PC-3 (cell line): ENCODE measurements around the gene SLC4A4. TPM values are rescaled to one million over a fixed set of nuclear protein-coding genes. Genes with fewer than 3 reads are reported as not detected.

Experiments
- ATAC-seq: fragments of 200-7000 bp; cut with Tn5 transposase; 2 replicates; pipeline ENCODE4 v1.9.1; 2020; ENCODE audit warnings: mild to moderate bottlenecking, moderate library complexity
- BruUV-seq: library from RNA; stranded (reverse); fragments of 400-500 nt; replicated peaks from 2 replicates; lab custom pipeline; 2021; lab: Mats Ljungman, UMichigan
- CTCF ChIA-PET: fragments of 300-600 bp; sonication (Branson Sonifier 250); formaldehyde crosslinking; loops from one replicate; lab custom pipeline; 2022; ENCODE audit warnings: antibody characterized with exemption; lab: Charles Lee
- POLR2A ChIA-PET: fragments of 300-600 bp; sonication (Branson Sonifier 250); formaldehyde crosslinking; loops from one replicate; lab custom pipeline; 2022; ENCODE audit warnings: antibody characterized with exemption; ENCODE audit not compliant: unreplicated experiment; lab: Charles Lee
- DNase-seq: peaks from one replicate; pipeline ENCODE4 v3.0.0-alpha.2; 2015
- H2AFZ ChIP-seq: fragments of 300-600 bp; sonication (generic); 2 replicates; pipeline ENCODE4 v1.6.0; 2016; ENCODE audit warnings: antibody characterized with exemption, low read length
- H3F3A ChIP-seq: fragments of 300-600 bp; sonication (generic); one replicate; pipeline ENCODE4 v1.6.0; 2017; ENCODE audit warnings: antibody characterized with exemption, low read length, control low read depth, mild to moderate bottlenecking; ENCODE audit not compliant: unreplicated experiment
- H3K27ac ChIP-seq: fragments of 300-600 bp; sonication (generic); 2 replicates; pipeline ENCODE4 v1.5.1; 2016; ENCODE audit warnings: mild to moderate bottlenecking, low read length
- H3K27me3 ChIP-seq: fragments of 300-600 bp; sonication (generic); 2 replicates; pipeline ENCODE4 v1.6.1; 2016; ENCODE audit warnings: low read length, mixed read lengths
- H3K36me3 ChIP-seq: fragments of 300-600 bp; sonication (generic); 2 replicates; pipeline ENCODE4 v1.6.1; 2016; ENCODE audit warnings: low read depth, mixed run types, low read length, mixed read lengths
- H3K4me1 ChIP-seq: fragments of 300-600 bp; sonication (generic); 2 replicates; pipeline ENCODE4 v1.5.1; 2016; ENCODE audit warnings: low read length; ENCODE audit not compliant: insufficient read depth
- H3K4me2 ChIP-seq: fragments of 300-600 bp; sonication (generic); 2 replicates; pipeline ENCODE4 v1.6.0; 2016; ENCODE audit warnings: low read length
- H3K4me3 ChIP-seq: fragments of 300-600 bp; sonication (generic); 2 replicates; pipeline ENCODE4 v1.5.1; 2016; ENCODE audit warnings: mild to moderate bottlenecking, low read length, mixed read lengths
- H3K79me2 ChIP-seq: fragments of 300-600 bp; sonication (generic); 2 replicates; pipeline ENCODE4 v1.6.1; 2017; ENCODE audit warnings: low read length, mixed read lengths
- H3K9ac ChIP-seq: fragments of 300-600 bp; sonication (generic); 2 replicates; pipeline ENCODE4 v1.6.0; 2016; ENCODE audit warnings: mild to moderate bottlenecking, low read length
- H3K9me2 ChIP-seq: fragments of 300-600 bp; sonication (generic); replicated peaks from 2 replicates; pipeline ENCODE4 v1.6.1; 2016; ENCODE audit warnings: mixed run types, low read length, mixed read lengths
- H3K9me3 ChIP-seq: fragments of 300-600 bp; sonication (generic); 2 replicates; pipeline ENCODE4 v1.6.1; 2016; ENCODE audit warnings: low read length, mixed read lengths
- H4K20me1 ChIP-seq: fragments of 300-600 bp; sonication (generic); 2 replicates; pipeline ENCODE4 v1.6.1; 2016; ENCODE audit warnings: low read length, mixed read lengths
- CTCF ChIP-seq: fragments of 300-600 bp; sonication (generic); conservative IDR thresholded peaks from 2 replicates; pipeline ENCODE4 v1.5.1; 2017; ENCODE audit warnings: antibody characterized with exemption, low read depth, mild to moderate bottlenecking, low read length
- EZH2 ChIP-seq: fragments of 300-600 bp; sonication (generic); IDR thresholded peaks from one replicate; pipeline ENCODE4 v1.6.1; 2017; ENCODE audit warnings: antibody characterized with exemption, mild to moderate bottlenecking, low read length; ENCODE audit not compliant: unreplicated experiment
- EZH2phosphoT487 ChIP-seq: fragments of 300-600 bp; sonication (generic); IDR thresholded peaks from 2 replicates; pipeline ENCODE4 v1.6.1; 2018; ENCODE audit warnings: mild to moderate bottlenecking, antibody characterized with exemption, low read length, borderline replicate concordance
- intact Hi-C: fragments of 100-400 bp; cut with micrococcal nuclease; formaldehyde crosslinking; loops from 2 replicates; pipeline ENCODE4 v1.9.0; 2023
- total RNA-seq: library from RNA; depleted of rRNA; stranded (reverse); fragments of >200 nt; gene quantifications from 2 replicates; pipeline ENCODE4 v1.2.3, GENCODE V29; 2014

SLC4A4 gene
- total RNA-seq, 1 experiment from 2014 or later, result 0.47 TPM

- no peak overlapping the region for H3K4me3 ChIP-seq
- intact Hi-C loops, result no loop called here
- H3K79me2 ChIP-seq, result no peaks in the 10 kb centered on the region
- no TSS peak for BruUV-seq
- no peak for DNase-seq
- no peak for TF ChIP-seq CTCF
- no peak for TF ChIP-seq EZH2phosphoT487
- no peak for TF ChIP-seq EZH2
- H3K4me2 ChIP-seq, result no peak overlapping the region
- no peaks in the 10 kb centered on the region for H3K9me3 ChIP-seq
- POLR2A ChIA-PET, result no interaction called here
- H3K36me3 ChIP-seq, result no peaks in the 10 kb centered on the region
- H3K27me3 ChIP-seq, result no peaks in the 10 kb centered on the region
- H3F3A ChIP-seq, result no peaks in the 10 kb centered on the region
- no peak overlapping the region for H3K27ac ChIP-seq
- H3K9me2 ChIP-seq, result no peaks in the 10 kb centered on the region
- no peak overlapping the region for H2AFZ ChIP-seq
- H3K4me1 ChIP-seq, result no peaks in the 10 kb centered on the region
- no peak for ATAC-seq
- no peaks in the 10 kb centered on the region for H4K20me1 ChIP-seq
- H3K9ac ChIP-seq, result no peak overlapping the region
- CTCF ChIA-PET, result no interaction called here
These were observed 22.7 kb downstream of the SLC4A4 start for GRCh38 chr4:71361476-71361875.

- no peaks in the 10 kb centered on the region for H4K20me1 ChIP-seq
- no peak for ATAC-seq
- no peak for TF ChIP-seq EZH2phosphoT487
- no peak for TF ChIP-seq CTCF
- TF ChIP-seq EZH2, result no peak
- H3K27me3 ChIP-seq, result no peaks in the 10 kb centered on the region
- no peaks in the 10 kb centered on the region for H3K9me3 ChIP-seq
- H3K4me1 ChIP-seq, result no peaks in the 10 kb centered on the region
- POLR2A ChIA-PET, result no interaction called here
- no peak overlapping the region for H2AFZ ChIP-seq
- H3K4me3 ChIP-seq, result no peak overlapping the region
- no peaks in the 10 kb centered on the region for H3K9me2 ChIP-seq
- DNase-seq, result no peak
- H3K36me3 ChIP-seq, result no peaks in the 10 kb centered on the region
- no peaks in the 10 kb centered on the region for H3F3A ChIP-seq
- no peak overlapping the region for H3K4me2 ChIP-seq
- no TSS peak for BruUV-seq
- intact Hi-C loops, result no loop called here
- H3K9ac ChIP-seq, result no peak overlapping the region
- CTCF ChIA-PET, result no interaction called here
- H3K27ac ChIP-seq, result no peak overlapping the region
- H3K79me2 ChIP-seq, result no peaks in the 10 kb centered on the region
These were observed 27.9 kb downstream of the SLC4A4 start for GRCh38 chr4:71366766-71367165.

- CTCF ChIA-PET, result interaction anchor here (0.6 kb wide), 1 partner anchor 152 kb away, joined by 3 read pairs; no protein-coding TSS in a partner anchor
- no peak for TF ChIP-seq CTCF
- no peak for TF ChIP-seq EZH2
- TF ChIP-seq EZH2phosphoT487, result no peak
- no peaks in the 10 kb centered on the region for H3F3A ChIP-seq
- intact Hi-C loops, result no loop called here
- POLR2A ChIA-PET, result no interaction called here
- no peaks in the 10 kb centered on the region for H3K4me1 ChIP-seq
- H4K20me1 ChIP-seq, result no peaks in the 10 kb centered on the region
- H3K9me3 ChIP-seq, result no peaks in the 10 kb centered on the region
- no peak overlapping the region for H3K27ac ChIP-seq
- DNase-seq (no peak), ATAC-seq (no peak)
- no TSS peak for BruUV-seq
- no peak overlapping the region for H2AFZ ChIP-seq
- H3K27me3 ChIP-seq, result no peaks in the 10 kb centered on the region
- H3K9me2 ChIP-seq, result no peaks in the 10 kb centered on the region
- no peaks in the 10 kb centered on the region for H3K79me2 ChIP-seq
- H3K9ac ChIP-seq, result no peak overlapping the region
- no peaks in the 10 kb centered on the region for H3K36me3 ChIP-seq
- H3K4me2 ChIP-seq, result no peak overlapping the region
- no peak overlapping the region for H3K4me3 ChIP-seq
These were observed 28.7 kb downstream of the SLC4A4 start for GRCh38 chr4:71367546-71367945.
